HL-60 (cell line): ENCODE data around the gene KIF22.
"Not testable (repeated sequence)": the region's sequence is repeated elsewhere in the genome, so short reads cannot be mapped to it uniquely, and the experiment has no call there.

ENCODE experiments used
- DNase-seq, 2 experiments: peaks; one replicate each; pipeline ENCODE4 v3.0.0-alpha.2; 2010 to 2020; ENCODE audit warnings: low read depth in 1 of 2, low spot score in 1 of 2
- H3K27ac ChIP-seq: fragments of 250-450 bp; sonication (Bioruptor Pico); replicated peaks from 2 replicates; pipeline ENCODE4 v1.5.1; 2020; ENCODE audit warnings: mild to moderate bottlenecking, moderate library complexity
- H3K27me3 ChIP-seq: fragments of 250-450 bp; sonication (Bioruptor Pico); 2 replicates; pipeline ENCODE4 v1.5.1; 2021; ENCODE audit warnings: mild to moderate bottlenecking, moderate library complexity; ENCODE audit not compliant: insufficient read depth, poor library complexity, severe bottlenecking
- H3K4me3 ChIP-seq: replicated peaks from 2 replicates; pipeline ENCODE4 v1.5.1; 2011; ENCODE audit warnings: mild to moderate bottlenecking, control low read depth, low read length; ENCODE audit not compliant: insufficient read depth
- GABPA ChIP-seq: IDR thresholded peaks from 2 replicates; pipeline ENCODE4 v1.6.1; 2012; ENCODE audit warnings: low read depth
- POLR2AphosphoS5 ChIP-seq: IDR thresholded peaks from 2 replicates; pipeline ENCODE4 v1.6.1; 2012; ENCODE audit warnings: low read depth
- REST ChIP-seq: IDR thresholded peaks from 2 replicates; pipeline ENCODE4 v1.6.1; 2012; ENCODE audit warnings: low read depth; ENCODE audit not compliant: insufficient replicate concordance
- SPI1 ChIP-seq: IDR thresholded peaks from 2 replicates; pipeline ENCODE4 v1.6.1; 2012; ENCODE audit warnings: low read depth, mild to moderate bottlenecking, borderline replicate concordance
- TF ChIP-seq, protein P1 (sequence below): IDR thresholded peaks from one replicate; pipeline ENCODE4 v1.5.1; 2011; ENCODE audit warnings: low read length, control low read depth, inconsistent platforms; ENCODE audit not compliant: insufficient read depth

The KIF22 gene

GRCh38 chr16:29757950-29758466 lies 32.5 kb upstream of the KIF22 start:
- peak in 1 of 2 experiments; percentile 32 for DNase-seq
- peak overlapping the region; percentile 41 for H3K27ac ChIP-seq
- no peak for TF ChIP-seq SPI1
- TF ChIP-seq POLR2AphosphoS5, result no peak
- TF ChIP-seq GABPA, result no peak
- TF ChIP-seq, protein P1, sequence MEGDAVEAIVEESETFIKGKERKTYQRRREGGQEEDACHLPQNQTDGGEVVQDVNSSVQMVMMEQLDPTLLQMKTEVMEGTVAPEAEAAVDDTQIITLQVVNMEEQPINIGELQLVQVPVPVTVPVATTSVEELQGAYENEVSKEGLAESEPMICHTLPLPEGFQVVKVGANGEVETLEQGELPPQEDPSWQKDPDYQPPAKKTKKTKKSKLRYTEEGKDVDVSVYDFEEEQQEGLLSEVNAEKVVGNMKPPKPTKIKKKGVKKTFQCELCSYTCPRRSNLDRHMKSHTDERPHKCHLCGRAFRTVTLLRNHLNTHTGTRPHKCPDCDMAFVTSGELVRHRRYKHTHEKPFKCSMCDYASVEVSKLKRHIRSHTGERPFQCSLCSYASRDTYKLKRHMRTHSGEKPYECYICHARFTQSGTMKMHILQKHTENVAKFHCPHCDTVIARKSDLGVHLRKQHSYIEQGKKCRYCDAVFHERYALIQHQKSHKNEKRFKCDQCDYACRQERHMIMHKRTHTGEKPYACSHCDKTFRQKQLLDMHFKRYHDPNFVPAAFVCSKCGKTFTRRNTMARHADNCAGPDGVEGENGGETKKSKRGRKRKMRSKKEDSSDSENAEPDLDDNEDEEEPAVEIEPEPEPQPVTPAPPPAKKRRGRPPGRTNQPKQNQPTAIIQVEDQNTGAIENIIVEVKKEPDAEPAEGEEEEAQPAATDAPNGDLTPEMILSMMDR, result no peak
- TF ChIP-seq REST, result no peak

DNA sequence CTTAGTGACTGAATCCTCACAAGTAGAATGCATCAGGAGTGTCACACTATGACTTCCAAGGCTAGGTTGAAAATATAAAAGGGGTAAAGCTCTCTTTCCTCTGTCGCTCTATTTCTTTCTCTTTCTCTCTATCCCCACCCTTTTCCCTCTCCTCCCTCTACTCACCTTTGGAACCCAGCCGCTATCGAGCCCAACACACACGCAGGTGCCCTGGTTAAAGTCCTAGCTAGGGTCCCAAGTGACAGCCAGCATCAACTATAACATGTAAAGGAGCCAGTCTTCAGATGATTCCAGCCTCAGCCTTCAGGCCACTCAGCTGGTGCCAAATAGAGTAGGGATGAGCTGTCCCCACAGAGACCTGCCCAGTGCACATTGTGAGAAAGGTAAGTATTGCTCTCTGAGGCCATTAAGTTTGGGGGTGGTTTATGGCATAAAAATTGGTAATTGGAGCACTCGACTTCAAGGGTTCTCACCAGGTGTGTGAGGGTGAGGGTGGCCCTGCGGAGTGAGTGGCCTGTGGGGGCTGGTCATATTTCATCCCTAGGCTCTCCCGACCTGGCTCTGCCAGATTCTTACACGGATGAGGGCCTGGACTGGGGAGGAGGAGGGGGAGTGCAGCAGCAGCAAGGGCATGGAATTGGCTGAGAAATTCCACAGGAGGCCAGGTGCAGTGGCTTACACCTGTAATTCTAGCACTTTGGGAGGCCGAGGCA lies 29.8 kb upstream of the KIF22 start:
- H3K27me3 ChIP-seq, result no peaks in the 10 kb centered on the region
- DNase-seq, result no peak
- H3K4me3 ChIP-seq, result no peak overlapping the region
- no peak for TF ChIP-seq SPI1
- no peak for TF ChIP-seq POLR2AphosphoS5
- TF ChIP-seq REST, result no peak
- TF ChIP-seq, protein P1, result no peak
- TF ChIP-seq GABPA, result no peak
- no peak overlapping the region for H3K27ac ChIP-seq

More at GRCh38 chr16:29757950-29758466, 32.5 kb upstream of the KIF22 start:
- Histone ChIP-seq H3K27me3 (no peaks in the 10 kb centered on the region), H3K4me3 (no peak overlapping the region)

GRCh38 chr16:29761280-29761651 lies 29.3 kb upstream of the KIF22 start:
- H3K27ac ChIP-seq, H3K4me3 ChIP-seq, H3K27me3 ChIP-seq, DNase-seq: not testable (repeated sequence)

DNA sequence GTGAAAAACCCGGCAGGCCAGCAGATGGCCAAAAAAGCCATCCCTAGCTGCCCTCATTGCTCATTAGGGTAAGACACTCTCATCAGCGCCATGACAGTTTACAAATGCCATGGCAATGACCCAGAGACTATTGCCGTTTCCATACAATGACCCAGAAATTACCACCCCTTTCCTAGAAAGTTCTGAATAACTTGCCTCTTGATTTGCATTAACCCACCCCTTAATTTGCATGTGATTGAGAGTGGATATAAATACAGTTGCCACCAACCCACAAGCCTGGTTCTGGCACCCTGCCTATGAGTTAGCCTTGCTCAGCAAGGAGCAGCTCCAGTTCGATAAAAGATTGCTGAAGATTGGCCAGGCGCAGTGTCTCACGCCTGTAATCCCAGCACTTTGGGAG lies 28.7 kb upstream of the KIF22 start:
- DNase-seq, result no peak
- no peak overlapping the region for H3K27ac ChIP-seq
- H3K27me3 ChIP-seq, result no peaks in the 10 kb centered on the region
- H3K4me3 ChIP-seq, result no peak overlapping the region
- no peak for TF ChIP-seq REST
- TF ChIP-seq SPI1, result no peak
- TF ChIP-seq, protein P1, result no peak
- TF ChIP-seq GABPA, result no peak
- no peak for TF ChIP-seq POLR2AphosphoS5
